DMS153 treated with DMSO at 0.1 percent for 48 hours (cell line): ENCODE measurements around the gene TBC1D1.

Experiments
- DNase-seq: peaks from one replicate; lab custom pipeline; 2025; ENCODE audit not compliant: unreplicated experiment; lab: John Stamatoyannopoulos, UW

The TBC1D1 gene

DNA sequence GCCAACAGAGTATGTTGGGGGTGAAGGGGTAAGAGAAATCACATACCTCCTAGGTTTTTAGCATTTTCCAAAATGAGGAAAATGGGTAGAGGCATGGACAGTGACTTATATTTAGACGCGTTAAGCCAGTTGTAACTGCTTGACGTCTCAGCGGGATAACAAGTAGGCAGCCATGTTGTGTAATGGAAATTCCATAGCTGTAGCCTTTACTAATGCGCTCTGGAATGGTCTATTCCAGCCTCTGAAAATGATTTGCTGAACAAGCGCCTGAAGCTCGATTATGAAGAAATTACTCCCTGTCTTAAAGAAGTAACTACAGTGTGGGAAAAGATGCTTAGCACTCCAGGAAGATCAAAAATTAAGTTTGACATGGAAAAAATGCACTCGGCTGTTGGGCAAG is 204.8 kb downstream of the TBC1D1 start:
- DNase-seq, result no peak

DNA sequence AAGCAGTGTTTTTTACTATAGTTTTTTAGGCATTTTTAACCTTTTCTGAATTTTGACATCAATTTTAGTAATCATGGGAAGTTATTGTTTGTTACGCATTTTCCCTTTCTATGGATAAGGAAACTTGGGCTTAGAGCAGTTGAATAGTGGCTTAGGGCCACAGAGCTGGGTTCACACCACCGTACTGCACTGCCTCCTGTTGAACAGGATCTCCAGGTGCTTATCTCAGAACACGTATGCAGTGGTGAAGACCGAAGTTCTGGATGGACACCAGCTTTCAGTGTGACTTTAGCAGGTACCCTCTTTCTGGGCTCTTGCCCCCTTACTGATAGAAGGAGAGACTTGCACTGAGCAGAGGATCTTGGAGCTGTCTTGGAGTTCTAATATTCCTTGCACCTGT is 206.9 kb downstream of the TBC1D1 start:
- DNase-seq, result no peak

DNA sequence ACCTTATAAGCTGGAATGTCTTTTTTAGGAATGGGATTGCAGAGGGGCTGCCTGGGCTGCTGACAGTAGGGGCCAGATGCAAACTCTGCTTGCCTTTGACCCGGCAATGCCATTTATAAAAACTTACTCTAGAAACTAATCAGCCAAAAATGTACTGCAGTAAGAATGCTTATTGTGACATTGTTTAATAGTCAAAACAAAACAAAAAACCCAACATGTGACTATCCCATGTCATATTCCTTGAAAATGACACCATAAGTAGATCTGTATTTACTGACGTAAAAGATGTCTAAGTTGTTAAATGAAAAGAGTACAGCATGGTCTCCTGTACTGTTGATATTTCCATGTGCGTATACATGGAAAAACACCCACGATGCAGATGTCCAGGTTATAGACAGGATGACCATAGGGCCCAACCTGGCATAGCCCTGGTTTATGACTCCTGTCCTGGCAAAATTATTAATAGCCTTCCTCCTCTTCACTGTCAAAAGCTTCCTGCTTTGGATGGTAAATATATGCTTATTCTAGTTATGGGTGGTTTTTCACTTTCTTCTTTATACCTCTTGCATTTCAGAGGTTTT is 208.2 kb downstream of the TBC1D1 start:
- no peak for DNase-seq

DNA sequence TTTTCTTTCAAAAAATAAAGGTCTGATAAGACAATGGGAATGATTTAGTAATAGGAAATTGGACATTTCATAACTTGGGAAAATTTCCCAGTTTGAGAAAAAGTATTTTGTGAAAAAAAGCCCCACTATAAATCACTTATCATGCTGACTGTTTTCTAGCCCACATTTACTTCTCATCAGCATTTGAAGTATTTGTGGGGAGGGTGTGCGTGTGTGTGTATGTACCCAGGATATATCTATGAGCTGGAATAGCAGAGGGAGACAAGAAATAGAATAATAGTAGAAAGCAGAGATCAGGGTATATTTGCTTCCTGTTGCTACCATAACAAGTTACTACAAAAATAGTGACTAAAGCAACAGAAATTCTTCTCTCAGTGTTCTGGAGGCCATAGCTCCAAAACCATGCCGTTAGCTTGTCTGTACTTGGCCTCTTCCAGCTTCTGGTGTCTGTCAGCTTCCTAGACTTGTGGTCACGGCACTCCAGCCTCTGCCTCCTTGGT is 209.1 kb downstream of the TBC1D1 start:
- DNase-seq, result no peak

DNA sequence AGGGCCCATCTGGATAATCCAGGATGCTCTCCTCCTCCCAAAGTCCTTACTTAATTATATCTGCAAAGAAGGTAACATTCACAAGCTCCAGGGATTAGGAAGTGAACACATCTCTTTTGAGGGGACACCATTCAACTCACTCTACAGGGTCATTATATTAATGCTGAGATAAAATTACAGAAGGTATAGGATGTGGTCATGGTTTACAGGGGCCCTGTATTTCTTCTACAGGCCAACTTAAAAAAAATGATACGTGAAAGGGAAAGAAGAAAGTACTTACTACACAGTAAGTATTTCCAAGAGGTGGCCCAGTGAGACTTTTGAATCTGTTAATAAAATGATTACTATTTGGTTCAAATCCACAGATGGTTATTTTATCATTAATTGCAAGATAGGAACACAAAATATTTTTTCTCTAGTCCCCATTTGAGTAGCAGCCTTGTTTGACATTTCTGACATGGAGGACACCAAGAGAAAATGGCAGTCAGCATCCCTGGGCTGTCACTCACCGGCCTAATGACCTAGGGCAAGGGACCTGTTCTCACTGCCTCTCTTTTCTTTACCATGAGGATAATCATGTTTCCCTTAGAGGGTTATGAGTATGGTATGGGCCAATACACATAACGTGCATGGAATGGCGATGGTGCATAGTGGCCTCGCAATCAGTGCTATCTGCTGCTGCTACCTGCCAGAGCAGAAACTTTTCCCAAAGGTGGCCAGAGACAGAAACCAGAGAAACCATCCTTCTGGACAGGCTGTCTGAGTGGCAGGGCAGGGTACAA is 209.8 kb downstream of the TBC1D1 start:
- no peak for DNase-seq

DNA sequence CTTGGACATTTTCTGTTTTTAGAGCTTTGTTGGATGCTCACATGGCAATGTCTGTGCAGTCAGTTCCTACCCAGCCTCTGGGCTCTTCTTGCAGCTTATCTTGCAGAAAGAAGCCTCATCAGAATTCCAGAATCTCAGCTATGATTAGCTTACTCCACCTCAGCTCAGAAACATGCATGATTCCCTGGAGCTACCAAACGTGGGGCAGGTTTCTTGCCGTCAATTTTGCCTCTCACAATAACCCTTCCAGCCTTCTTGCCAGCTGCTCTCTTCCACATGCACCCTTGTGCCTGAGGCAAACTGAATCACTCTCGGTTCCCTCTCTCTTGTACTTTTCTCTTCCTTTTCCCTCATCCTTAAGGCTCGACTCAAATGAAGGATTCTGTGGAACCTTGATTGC is 210.7 kb downstream of the TBC1D1 start:
- DNase-seq, result no peak

DNA sequence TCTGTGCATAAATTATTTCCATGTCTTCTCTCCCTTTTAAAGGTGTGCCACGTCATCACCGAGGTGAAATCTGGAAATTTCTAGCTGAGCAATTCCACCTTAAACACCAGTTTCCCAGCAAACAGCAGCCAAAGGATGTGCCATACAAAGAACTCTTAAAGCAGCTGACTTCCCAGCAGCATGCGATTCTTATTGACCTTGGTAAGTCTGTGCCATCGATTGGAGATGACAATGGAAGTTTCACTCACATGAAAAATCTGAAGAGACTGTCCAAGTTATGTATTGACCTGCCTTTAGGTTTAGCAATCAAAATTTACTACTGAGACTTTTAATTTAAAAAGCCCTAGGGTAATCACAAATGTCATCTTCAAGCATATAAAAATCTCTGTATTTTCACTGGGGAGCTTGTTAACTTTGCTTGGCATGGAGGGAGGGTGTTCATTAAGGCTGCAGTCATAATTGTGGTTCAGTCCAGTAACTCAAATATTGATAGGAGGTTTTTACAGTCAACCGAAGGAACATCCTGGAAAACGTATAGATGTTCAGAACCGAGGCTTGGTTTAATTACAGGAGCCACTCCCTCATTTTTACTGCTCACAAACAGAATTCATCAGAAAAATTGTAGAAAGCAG is 212.2 kb downstream of the TBC1D1 start:
- no peak for DNase-seq

DNA sequence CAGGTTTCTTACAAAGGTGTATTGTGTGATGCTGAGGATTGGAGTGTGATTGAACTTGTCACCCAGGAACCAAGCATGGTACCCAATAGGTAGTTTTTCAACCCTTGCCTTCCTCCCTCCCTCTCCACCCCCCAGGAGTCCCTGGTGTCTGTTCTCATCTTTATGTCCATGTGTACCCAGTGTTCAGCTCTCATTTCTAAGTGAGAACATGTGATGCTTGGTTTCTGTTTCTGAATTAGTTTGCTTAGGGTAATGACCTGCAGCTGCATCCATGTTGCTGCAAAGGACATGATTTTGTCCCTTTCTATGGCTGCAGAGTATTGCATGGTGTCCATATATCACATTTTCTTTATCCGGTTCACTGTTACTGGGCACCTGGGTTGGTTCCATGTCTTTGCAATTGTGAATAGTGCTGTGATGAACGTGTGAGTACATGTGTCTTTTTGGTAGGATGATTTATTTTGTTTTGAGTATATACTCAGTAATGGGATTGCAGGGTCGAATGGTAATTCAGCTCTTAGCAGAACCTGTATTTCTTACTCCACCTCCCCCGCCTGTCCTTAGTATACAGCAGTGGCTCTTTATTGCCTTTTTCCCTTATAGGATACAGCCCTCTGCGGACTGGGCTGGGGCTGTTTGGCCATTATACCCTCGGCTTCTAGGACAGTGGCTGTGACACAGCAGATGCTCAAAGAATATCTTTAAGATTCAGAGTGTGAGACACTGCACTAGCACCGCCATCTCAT is 214.8 kb downstream of the TBC1D1 start:
- no peak for DNase-seq

DNA sequence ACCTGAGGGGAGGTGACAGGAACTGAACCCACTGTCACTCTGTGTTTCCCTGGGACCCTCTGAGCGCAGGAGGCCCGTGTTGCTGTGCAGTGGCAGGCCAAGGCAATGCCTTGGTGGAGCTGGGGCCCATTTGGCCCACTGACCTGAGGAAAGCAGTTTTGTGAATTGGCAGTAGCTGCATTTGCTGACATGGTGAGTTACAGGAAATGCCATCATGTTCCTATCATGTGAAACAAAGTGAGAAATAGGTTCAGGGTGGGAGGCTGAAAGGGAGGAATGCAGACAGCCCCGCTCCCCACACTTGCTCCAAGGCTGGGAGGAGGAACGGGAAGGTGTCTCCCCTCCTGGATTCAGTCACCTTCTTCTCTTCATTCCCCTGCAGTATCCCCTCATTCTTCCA is 215.4 kb downstream of the TBC1D1 start:
- no peak for DNase-seq

DNA sequence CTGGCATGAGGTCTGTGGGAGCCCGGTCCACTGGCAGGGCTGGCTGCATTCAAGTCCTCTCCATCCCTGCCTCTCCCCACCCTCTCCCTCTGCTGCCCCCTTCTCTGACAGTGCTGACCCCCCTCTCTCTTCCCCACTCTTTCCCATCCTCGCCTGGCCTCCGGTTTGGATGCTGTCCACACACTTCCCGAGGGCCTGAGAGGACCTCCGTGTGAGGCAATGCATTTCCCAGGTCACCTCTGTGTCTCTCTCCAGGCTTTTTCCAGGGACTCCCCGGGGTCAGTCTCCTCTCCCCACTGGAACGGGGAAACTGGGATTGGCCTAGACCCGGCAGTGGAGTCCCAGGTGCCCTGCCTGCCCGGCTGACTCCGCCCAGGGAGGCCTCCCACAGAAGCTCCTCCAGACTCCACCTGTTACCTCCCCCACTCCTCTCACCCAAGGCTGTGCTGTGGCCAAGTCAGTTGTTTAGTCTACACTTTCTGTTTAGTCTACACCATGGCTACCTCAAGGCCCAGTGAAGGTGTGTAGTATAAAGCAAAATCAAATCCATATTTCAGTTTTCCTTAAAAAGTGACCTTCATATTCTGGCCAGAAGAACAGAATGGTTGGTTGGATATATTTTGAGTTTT is 216.1 kb downstream of the TBC1D1 start:
- DNase-seq, result no peak

DNA sequence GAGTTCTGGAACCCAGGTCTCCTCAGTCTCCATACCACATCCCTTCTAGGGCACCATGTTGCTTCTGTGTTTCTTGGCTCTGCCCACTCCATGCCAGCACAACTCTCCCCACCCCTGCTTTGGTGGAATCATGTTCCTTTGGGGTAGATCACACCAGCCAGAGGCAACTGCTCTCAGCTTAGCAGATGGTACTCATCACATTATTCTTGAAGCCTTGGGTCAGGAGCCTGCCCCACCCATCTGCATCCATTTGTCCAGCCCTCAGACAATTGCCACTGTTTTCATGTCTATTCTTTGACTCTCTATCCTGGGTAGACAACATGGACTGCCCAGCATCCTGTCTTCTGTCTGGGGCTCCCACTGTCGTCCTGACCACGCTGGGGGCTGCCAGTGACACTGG is 216.9 kb downstream of the TBC1D1 start:
- no peak for DNase-seq

DNA sequence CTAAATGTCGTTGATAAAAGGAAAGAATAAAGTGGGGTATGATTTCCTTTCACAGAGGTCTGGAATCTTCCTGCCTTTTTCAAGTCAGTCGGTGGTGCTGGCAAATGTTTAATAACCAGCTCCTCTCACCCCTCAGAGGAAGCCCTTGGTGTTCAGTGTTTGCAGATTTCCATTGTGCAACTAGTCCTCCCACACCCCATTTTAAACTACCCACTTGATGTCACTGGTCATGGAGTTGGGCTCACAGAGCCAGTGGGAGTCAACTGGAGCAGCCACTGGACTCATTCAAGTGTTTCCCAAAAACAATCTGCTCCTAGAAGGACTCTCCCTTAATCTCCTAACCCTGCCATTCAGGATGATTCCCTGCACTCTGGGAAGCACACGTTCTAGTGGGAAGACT is 218.5 kb downstream of the TBC1D1 start:
- DNase-seq, result no peak

DNA sequence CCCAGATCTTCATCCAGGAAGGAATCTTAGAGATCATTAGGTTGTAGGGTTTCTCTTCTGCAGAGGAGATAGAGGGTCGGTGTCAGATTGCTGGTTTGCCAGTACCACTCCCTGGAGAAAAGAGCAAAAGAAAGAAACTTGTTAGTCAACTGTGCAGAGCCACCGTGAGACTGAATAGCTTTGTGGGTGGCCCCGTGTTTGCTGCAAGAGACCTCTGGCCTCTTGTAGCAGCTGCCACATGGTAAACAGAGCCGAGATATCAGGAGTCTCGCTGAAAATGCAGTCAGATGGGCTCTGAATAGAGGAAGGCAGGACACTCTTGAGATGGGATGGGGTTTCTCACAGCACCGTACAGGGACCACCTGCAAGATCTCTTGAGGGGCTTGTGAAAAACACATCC is 219.0 kb downstream of the TBC1D1 start:
- no peak for DNase-seq

DNA sequence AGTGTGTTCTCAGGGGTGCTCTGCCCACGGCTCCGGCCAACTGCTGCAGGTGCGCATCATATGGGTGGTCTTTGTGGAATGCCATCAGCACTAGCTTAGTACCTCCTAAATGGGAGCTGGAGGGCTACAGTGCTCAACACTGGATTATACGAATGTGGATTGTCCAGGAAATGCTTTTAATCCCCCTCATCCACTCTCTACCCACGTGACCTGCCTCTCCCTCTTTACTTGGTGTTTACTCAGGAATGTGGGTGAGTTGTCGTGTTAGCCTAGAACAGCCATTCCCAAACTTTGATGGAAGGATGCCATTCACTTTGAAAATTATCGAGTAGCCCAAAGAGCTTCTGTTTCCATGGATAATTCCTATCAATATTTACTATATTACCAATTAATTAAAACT is 220.1 kb downstream of the TBC1D1 start:
- DNase-seq, result no peak

DNA sequence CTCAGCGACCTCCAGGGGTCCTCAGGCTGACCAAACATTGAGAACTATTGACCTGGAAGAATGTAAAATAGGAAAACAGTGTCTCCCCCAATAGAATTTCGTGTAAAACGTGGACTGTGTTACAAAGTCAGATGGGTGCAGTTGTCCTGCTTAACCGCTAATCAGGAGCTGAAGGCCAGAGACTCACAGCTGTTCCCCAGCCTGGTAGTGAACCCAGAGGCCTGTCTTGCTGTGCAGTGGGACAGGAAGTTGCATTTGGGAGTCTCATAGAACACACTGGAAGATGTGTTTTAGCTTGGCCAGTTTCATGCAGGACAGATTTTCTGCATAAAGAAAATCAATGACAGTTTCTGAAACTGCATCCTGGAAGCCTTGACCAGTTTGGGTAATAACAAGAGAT is 220.8 kb downstream of the TBC1D1 start:
- no peak for DNase-seq

DNA sequence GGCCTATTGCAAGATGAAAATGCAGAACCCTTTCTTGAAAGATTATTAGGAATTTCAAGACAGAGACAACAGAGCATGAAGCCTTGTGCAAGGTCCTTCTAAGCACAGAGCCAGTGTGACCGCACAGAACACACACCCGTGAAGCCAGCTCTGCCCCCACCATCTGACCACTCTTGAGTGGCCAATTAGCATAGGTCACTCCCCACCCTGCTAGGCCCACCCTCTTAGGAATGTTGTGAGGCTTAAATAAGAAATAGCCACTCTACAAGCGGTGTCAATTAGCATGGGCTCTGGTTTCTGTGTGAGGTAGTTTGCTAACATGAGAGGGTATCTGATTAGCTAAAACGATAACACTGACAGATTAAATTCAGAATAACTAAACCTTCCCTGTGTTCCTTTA is 222.2 kb downstream of the TBC1D1 start:
- DNase-seq, result no peak

DNA sequence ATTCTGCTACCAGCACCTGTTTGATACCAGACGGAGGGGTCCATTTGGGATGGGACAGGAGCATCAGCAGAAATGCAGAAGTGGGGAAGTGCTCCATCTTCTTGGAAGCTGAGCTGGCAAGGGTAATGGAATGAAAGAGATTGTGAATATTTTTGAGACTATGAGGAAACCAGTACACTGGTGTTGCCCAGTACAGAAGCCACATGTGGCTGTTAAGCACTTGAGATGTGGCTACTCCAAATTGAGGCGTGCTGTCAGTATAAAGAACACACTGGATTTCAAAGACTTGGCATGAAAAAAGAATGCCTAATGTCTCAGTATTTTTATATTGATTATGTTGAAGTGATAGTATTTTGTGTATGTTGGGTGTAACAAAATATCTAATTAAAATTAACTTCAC is 222.7 kb downstream of the TBC1D1 start:
- DNase-seq, result no peak

DNA sequence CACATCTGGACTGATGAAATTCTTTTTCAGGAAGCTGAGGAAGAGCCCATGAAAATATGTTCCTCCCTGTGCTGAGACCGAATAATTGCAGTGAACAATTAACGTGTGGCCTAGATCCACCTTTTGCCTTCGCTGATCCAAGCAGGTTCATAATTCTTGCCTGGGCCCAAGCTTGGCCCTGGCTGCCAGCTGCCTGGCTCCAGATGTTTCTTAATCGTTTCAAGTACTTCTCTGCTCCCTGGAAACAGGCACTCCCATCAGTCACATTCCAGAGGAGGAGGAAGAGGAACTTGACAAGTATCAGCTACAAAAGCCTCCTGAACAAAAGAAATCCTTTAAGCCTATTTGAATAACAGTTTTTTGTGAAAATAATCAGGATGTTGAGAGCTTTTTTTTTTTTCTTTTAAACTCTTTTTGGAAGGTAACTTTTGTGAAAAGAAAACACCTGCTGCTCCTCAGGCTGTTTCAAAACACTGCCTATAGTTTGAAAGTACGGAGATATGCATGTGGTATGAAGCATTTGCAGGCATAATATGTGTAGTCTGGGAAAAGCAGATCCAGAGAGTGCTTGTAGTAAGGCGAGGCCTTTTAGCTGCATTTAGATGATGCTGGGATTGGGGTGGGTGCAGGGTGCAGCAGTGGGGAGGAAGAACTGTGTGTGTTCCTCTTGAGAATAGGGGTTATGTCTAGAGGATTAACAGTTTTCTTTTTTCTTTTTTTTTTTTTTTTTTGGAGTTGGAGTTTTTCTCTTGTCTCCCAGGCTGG is 223.7 kb downstream of the TBC1D1 start:
- DNase-seq, result no peak

DNA sequence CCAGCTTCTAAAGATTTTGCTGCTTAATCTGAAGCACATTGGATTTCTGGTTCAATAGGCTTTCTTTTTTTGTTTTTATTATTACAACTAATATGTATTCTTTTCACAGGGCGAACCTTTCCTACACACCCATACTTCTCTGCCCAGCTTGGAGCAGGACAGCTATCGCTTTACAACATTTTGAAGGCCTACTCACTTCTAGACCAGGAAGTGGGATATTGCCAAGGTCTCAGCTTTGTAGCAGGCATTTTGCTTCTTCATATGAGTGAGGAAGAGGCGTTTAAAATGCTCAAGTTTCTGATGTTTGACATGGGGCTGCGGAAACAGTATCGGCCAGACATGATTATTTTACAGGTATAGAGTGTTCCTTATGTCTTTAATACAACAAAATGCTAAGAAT is 224.7 kb downstream of the TBC1D1 start:
- DNase-seq, result no peak

DNA sequence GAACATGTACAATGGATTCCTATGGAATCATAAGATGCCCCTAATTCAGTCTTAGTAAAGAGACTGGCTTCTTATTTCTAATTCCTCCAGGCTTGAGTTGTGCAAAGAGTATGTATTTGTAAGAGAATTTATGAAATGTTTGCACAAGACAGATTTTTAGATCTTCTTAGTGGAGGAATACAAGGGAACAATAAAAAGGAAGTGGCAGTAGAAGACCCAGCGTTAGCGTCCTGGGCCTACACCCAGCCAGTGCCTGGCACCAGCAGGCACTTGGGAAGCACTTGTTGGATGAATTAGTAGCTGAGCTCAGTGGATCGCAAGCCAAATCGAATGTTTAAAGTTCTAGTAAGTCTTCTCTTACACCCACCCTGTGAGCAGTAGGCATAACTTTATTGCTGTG is 226.7 kb downstream of the TBC1D1 start:
- DNase-seq, result no peak
